Measurements from ENCODE around the gene OR1E1.
"Not testable (repeated sequence)": the region's sequence is repeated elsewhere in the genome, so short reads cannot be mapped to it uniquely, and the experiment has no call there.

OR1E1 gene

GRCh38 chr17:3398310-3398709, at the start of gene OR1E1:
Gene OR1E1, minus strand, starts transcription at chr17:3398410. Its CDS starts 0 bp downstream, at chr17:3398410.
- DNase-seq = no peak

GRCh38 chr17:3447625-3448024, 49.4 kb upstream of the OR1E1 start:
- DNase-seq = no peak

GRCh38 chr17:3440451-3440850, 42.2 kb upstream of the OR1E1 start:
- DNase-seq = no peak

GRCh38 chr17:3438368-3438767, 40.2 kb upstream of the OR1E1 start:
- DNase-seq = no peak

- DNase-seq = no peak
Measured at GRCh38 chr17:3433741-3434140, 35.5 kb upstream of the OR1E1 start, which contains the start of gene OR1E2. Gene OR1E2, minus strand, starts transcription at chr17:3433841. Its CDS starts 0 bp downstream, at chr17:3433841.

GRCh38 chr17:3433215-3433614, 35.0 kb upstream of the OR1E1 start:
- peak; percentile 22 for DNase-seq

- DNase-seq = no peak
Measured at GRCh38 chr17:3418222-3418621, 20.0 kb upstream of the OR1E1 start.

- no peak for DNase-seq
Measured at GRCh38 chr17:3415610-3416009, 17.4 kb upstream of the OR1E1 start.

- not testable (repeated sequence) for DNase-seq
Measured at GRCh38 chr17:3412216-3412615, 14.0 kb upstream of the OR1E1 start.

GRCh38 chr17:3411070-3411469, 12.9 kb upstream of the OR1E1 start, which contains the start of gene OR3A3:
Gene OR3A3, plus strand, starts transcription at chr17:3411370.
- no peak for DNase-seq

- DNase-seq = not testable (repeated sequence)
Measured at GRCh38 chr17:3403856-3404255, 5.6 kb upstream of the OR1E1 start.

- no peak for DNase-seq
Measured at GRCh38 chr17:3401786-3402185, 3.6 kb upstream of the OR1E1 start.

GRCh38 chr17:3400055-3400454, 1.8 kb upstream of the OR1E1 start:
- DNase-seq = no peak

- DNase-seq = not testable (repeated sequence)
Measured at GRCh38 chr17:3397801-3398200, 409 bp downstream of the OR1E1 start.

- no peak for DNase-seq
Measured at GRCh38 chr17:3389791-3390190, 8.4 kb downstream of the OR1E1 start.

GRCh38 chr17:3385869-3386816, 12.1 kb downstream of the OR1E1 start, which contains the start of gene OR3A2:
Gene OR3A2, minus strand, starts transcription at chr17:3386308.
- DNase-seq = peak; percentile 33

GRCh38 chr17:3381957-3382356, 16.3 kb downstream of the OR1E1 start:
- no peak for DNase-seq

GRCh38 chr17:3378321-3378720, 19.9 kb downstream of the OR1E1 start:
- DNase-seq = no peak

- not testable (repeated sequence) for DNase-seq
Measured at GRCh38 chr17:3371167-3371566, 27.0 kb downstream of the OR1E1 start.
